SHP77 (cell line): Measurements from ENCODE around the gene ANKS1A.

Experiments used
- DNase-seq, 2 experiments: peaks; one replicate each; lab custom pipeline; 2025; lab: John Stamatoyannopoulos, UW

The ANKS1A gene

DNA sequence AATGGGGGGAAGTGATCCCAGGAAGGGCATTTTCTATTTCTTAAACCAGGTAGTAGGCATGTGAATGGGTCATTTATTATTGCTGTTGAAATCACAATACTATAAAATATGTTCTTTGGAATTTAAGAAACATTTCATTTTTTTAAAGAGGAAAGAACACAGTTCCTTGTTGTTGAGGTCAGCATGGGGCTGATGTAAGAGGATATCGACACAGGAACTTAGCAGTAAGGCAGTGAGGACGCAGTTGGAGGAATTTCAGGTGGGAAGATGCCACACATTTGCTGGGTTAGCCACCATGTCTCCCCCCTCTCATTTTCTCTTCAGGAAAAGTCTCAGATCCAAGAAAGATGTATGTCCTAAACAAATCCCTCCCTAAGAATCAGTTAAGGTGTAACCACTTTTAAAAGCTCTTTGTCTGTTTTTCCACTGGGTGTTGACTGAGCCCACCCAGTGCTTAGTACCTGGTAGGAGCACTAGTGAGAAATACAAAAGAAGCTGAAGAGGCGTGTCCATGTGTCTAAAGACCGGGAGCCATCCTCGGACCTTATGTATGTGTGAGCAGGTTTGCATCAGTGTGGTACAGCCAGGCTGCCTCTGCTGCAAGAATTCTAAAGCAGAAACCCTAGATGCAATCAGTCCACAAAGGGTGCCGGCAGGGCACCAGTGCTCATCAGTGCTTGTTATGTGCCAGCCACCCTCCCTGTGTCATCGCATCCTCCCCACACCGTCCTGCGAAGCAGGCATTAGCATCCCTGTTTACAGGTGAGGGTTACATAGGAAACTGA, 153.2 kb downstream of the ANKS1A start:
- DNase-seq = no peak

DNA sequence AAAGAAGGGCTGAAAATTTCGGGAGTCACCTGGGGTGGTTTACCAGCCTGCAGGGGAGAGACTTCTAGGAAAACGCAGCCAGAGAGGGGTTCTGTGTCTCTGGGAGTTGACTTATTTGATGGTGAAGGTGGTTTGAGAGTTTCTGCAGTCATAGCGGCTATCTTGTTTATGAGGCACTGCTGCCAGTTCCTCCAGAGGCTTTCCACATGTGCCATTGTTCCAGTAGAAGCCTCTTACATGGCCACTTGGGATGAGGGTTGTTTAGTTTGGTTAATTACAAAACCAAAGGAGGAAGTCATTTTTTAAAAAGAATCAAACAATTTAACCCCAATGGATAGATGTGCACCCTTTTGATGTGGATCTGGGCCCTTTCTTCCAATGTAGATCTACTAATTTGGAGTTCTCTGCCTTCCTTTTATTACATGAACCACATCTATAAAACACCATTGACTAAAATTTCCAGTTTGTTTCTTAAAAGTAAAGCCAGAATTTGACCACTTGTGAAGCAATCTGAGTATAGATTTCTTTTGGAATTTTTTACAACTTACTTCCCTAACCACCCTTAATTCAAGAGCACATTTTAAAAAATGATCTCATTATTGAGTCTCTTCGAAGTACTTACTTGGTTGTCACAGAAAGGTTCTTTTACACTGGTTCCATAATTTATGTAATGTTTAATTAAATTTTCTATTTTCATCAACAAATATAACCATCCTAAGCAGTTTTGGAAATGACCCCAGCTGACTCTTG, 154.5 kb downstream of the ANKS1A start:
- DNase-seq = no peak

DNA sequence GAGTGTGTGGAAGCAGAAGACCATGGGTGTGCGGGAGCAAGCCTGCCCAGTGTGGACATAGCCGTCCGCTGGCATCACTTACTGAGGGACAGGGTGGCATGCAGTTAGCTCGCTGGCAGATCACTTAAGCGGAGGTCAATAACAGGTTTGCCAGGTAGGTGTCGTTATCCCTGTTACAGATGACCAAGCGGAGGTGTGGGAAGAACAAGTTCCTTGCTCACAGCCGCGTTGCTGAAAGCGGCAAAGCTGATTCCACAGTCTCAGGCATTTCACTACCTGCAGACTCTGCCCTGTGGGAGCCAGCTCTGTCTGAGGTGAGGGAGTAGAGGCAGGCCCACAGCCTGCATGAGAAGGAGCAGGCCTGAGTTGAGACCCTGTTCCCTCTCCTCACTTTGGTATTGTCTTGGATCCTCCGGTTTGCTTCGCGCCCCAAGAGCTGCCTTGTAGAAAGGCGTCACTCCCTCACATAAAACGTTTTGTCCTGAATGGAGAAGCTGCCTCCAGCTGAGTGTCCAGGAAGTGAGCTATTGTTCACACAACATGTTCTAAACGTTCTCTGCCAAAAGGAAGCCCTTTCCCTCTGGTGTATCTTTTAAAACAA, 155.2 kb downstream of the ANKS1A start:
- DNase-seq = no peak

DNA sequence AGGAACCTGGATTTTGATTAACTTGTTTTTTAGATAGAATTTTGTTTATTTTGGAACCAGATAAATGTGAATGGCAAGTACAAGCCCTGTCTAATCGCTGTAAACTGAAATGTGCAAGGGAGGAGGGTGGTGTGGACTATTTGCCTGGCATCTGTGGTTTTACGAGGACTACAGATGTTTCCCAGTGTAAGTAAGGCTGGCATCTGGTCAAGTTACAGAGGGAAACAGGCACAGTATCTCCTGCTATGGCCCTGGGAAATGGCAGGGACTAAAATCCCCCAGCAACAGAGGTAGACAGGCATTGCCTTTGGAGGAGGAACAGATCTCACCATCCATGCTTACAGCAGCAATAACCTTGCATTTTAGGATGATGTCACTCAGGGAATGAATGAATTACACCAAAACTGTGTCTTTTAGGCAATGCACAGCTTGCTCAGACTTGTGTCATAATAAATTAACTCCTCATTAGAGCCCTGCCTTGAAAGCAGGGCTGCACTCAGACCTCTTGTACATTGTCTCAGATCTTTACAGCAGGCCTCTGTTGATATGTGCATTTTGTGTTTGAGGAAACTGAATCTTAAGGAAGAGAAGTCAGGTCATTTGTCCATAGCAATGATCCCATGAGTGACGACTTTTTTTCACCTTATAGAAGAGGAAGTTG, 155.8 kb downstream of the ANKS1A start:
- no peak for DNase-seq

DNA sequence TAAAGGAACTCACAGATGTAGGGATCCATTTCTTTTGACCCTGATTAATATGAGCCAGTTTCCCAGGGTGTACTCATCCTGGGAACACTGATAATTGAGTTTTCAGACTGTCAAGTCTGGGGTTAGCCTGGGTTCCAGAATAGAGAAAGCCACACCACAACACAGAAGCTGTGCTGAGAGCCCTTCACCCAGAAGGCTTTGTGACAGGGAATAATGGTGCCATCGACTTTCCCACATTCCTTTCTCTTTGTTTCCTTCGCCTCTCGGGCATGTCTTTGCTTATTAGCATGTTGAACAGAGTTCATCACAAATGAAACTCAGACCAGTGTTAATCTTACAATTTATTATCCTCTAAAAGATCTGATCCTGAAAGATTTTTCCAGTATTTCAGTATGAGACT, 157.0 kb downstream of the ANKS1A start:
- no peak for DNase-seq

GRCh38 chr6:35046862-35047261, 157.8 kb downstream of the ANKS1A start:
- no peak for DNase-seq

DNA sequence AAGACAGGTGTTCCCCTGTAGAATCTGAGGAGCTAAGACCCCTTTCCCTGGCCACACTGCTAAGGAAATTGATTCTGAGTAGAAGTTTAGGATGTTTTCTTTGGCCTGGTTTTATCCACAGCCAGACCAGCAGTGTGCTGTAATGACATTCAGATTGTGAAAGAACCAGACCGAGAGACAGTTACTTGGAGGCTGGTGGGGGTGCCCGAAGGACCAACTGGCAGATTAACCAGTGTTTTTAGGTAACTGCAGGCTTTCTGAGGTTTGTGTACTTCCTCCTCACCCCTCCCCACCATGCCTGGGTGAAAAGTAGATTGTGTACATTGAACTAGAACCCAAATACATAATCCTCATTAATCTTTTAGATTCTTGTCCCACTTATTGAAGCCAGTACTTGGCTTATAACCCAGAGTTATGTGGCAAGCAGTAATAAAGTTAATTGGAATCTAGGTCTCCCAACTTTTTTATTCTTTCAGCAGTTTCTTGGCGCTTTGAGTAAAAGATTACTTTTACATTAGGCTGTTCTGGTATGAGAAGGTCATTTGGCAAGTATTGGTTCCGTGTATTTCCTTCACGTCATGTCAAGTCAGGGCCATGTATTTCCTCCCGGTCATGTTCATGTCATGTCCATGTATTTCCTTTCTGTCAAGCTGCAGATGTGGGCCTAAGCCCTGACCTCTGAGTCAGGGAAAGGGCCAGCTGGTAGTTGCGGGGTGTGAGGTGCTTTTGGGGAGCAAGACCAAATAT, 158.4 kb downstream of the ANKS1A start:
- no peak for DNase-seq

DNA sequence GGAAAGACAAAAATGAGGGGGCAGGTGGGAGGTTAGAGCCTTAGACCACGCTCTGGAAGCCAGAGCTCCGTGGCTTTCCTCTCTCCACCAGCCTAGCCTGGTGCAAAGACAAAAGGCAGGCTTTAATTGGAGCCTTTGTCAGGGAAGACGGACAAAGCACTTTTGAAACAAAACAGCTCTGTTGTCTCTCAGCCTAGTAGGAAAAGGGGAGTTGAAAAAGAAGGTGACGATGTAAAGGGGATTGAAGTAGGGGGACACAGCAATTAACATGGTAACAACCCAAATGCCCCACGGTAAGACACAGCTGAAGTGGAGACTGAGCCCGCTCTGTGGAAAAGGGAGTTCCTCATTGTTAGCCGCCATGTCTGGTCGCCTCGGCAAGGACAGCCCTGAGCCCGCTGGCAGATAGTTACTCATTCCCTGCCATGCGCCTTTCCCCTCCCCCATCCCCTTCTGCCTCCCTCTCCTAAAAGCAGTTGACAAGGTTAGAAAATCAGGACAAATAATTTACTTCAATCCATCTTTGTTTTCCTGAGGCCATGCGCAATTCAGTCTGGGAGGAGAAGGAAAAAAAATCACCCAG, 159.1 kb downstream of the ANKS1A start:
- no peak for DNase-seq

- no peak for DNase-seq
Measured at GRCh38 chr6:35048631-35049083, 159.6 kb downstream of the ANKS1A start.

- no peak for DNase-seq
Measured at GRCh38 chr6:35049156-35049735, 160.2 kb downstream of the ANKS1A start.

DNA sequence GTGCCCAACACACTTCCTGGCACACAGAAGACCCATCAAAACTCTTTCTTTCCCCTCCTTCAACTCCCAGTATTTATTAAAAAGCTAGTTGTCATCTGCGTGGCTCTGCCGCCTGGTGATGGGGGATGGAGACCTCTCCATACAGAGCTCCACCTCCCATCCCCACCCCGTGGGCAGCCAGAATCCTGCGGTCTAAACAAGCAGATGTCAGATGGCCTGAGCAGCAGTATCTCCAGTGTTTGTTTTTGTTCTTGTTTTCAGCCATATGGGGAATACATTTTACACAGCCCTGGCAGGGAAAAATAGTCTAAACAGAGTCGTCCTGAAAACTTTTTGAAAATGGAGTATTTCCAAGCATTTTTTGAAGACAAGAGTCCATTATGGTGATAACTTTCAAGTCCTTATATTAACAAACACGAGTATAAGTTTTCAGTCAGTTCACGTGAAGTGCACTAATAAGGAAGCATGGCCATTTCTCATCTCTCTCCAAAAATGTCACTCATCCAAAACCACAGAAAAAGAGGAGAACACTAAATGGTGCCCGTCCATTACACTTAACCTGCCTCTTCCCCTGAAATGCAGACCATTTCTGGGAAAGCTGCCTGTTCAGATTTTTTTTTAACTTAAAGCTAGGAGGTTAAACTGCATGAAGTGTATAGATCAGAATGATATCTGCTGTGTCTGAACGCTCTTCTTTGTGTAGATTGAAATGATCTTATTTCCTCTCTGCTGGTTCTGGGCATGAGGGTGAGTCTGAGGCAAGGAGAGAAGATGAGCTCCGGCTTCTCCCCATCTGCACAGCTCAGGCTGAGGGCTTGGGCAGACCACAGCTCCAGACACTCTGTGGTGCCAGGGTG, 161.1 kb downstream of the ANKS1A start:
- no peak for DNase-seq

DNA sequence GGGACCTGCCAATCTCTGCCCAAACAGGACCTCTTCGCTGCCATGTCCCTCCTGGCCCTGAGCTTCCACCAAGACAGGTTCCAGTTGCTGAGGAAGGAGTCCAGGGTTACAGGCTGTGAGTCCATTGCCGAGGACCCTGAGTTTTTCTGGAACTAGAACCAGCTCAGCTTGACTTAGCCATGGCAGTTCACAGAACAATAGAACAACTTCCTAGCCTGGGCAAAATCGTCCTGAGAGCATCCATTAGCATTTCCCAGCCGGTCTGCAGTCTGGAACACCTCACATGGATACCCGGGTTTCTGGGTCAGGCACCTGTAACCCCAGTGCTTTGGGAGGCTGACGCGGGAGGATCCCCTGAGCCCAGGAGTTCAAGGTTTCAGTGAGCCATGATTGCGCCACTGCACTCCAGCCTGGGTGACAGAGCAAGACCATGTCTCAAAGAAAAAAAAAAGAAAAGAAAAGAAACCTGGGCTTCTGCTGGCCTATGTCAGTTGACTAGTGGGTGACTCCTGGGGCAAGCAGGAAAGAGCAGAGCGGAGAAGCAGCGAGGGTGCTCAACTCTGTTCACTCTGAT, 161.8 kb downstream of the ANKS1A start:
- DNase-seq = no peak

GRCh38 chr6:35051396-35051795, 162.3 kb downstream of the ANKS1A start:
- DNase-seq = no peak

DNA sequence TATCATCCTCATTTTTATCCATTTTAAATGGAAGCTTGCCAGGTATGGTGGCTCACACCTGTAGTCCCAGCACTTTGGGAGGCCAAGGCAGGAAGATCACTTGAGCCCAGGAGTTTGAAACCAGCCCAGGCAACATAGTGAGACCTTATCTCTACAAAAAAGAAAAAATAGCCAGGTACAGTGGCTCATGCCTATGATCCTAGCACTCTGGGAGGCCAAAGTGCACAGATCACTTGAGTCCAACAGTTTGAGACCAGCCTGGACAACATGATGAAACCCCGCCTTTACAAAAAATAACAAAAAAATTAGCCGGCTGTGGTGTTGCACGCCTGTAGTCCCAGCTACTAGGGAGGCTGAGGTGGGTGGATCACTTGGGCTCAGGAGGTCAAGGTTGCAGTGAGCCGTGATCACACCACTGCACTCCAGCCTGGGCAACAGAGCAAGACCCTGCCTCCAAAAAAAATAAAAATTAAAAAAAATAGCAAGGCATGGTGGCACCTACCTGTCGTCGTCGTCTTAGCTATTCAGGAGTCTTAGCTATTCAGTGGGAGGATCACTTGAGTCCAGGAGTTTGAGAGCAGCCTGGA, 163.0 kb downstream of the ANKS1A start:
- DNase-seq = no peak

- no peak for DNase-seq
Measured at GRCh38 chr6:35052694-35053565, 163.9 kb downstream of the ANKS1A start.

DNA sequence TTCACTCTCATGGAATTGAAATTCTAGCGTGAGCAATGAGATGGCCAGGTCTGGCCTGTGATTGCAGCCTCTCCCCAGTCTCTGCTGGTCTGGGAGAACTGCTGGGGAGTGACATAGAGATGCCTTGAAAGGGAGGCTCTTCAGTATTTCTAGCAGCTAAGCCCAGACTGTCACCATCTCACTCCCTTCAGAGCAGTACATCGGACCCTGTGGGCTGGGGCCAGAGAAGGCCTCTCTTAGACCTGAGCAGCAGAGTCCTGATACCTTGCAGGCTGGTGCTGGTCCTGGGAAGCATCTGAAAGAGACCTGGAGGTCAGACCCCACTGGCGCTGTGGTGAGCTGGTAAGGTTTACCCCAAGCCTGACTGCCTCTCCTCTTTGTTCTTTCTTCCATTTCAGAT, 164.6 kb downstream of the ANKS1A start:
- DNase-seq = no peak

- no peak for DNase-seq
Measured at GRCh38 chr6:35054106-35054742, 165.2 kb downstream of the ANKS1A start.

GRCh38 chr6:35054743-35055130, 165.7 kb downstream of the ANKS1A start:
- DNase-seq = no peak
